SK-N-SH treated with all-trans-retinoic acid at 6 μM for 48 hours (cell line): Measurements from ENCODE around the gene GOLGA6L7.
"Not testable (repeated sequence)": the region's sequence is repeated elsewhere in the genome, so short reads cannot be mapped to it uniquely, and the experiment has no call there.

ENCODE experiments used
- ATAC-seq: fragments of 200-7000 bp; cut with Tn5 transposase; 3 replicates; pipeline ENCODE4 v1.9.1; 2020; ENCODE audit warnings: mild to moderate bottlenecking, moderate library complexity

The GOLGA6L7 gene

GRCh38 chr15:28843520-28843919 lies 4.9 kb downstream of the GOLGA6L7 start:
- ATAC-seq = not testable (repeated sequence)

- not testable (repeated sequence) for ATAC-seq
Measured at GRCh38 chr15:28842210-28842609, 6.2 kb downstream of the GOLGA6L7 start.

GRCh38 chr15:28840285-28840684 lies 8.2 kb downstream of the GOLGA6L7 start:
- not testable (repeated sequence) for ATAC-seq

- ATAC-seq = not testable (repeated sequence)
Measured at GRCh38 chr15:28834957-28835585, 13.4 kb downstream of the GOLGA6L7 start.

GRCh38 chr15:28831897-28832587 lies 16.4 kb downstream of the GOLGA6L7 start:
- peak; percentile 100 for ATAC-seq

GRCh38 chr15:28821420-28821819 lies 27.0 kb downstream of the GOLGA6L7 start:
- not testable (repeated sequence) for ATAC-seq

- ATAC-seq = peak; percentile 43; the same call in 2 of the 3 replicates
Measured at GRCh38 chr15:28819930-28820295, 28.5 kb downstream of the GOLGA6L7 start.

- peak; percentile 88 for ATAC-seq
Measured at GRCh38 chr15:28819019-28819929, 29.2 kb downstream of the GOLGA6L7 start.

- not testable (repeated sequence) for ATAC-seq
Measured at GRCh38 chr15:28818168-28818567, 30.3 kb downstream of the GOLGA6L7 start.

- not testable (repeated sequence) for ATAC-seq
Measured at GRCh38 chr15:28814059-28814458, 34.4 kb downstream of the GOLGA6L7 start.

- not testable (repeated sequence) for ATAC-seq
Measured at GRCh38 chr15:28813392-28813791, 35.1 kb downstream of the GOLGA6L7 start.

- not testable (repeated sequence) for ATAC-seq
Measured at GRCh38 chr15:28811852-28812550, 36.4 kb downstream of the GOLGA6L7 start.

- not testable (repeated sequence) for ATAC-seq
Measured at GRCh38 chr15:28810444-28810843, 38.0 kb downstream of the GOLGA6L7 start.

GRCh38 chr15:28808136-28808535 lies 40.3 kb downstream of the GOLGA6L7 start:
- ATAC-seq = not testable (repeated sequence)

- ATAC-seq = not testable (repeated sequence)
Measured at GRCh38 chr15:28800366-28800765, 48.1 kb downstream of the GOLGA6L7 start.

- not testable (repeated sequence) for ATAC-seq
Measured at GRCh38 chr15:28798234-28798633, 50.2 kb downstream of the GOLGA6L7 start.

- ATAC-seq = not testable (repeated sequence)
Measured at GRCh38 chr15:28794231-28794630, 54.2 kb downstream of the GOLGA6L7 start.
